GM10266 (cell line): ENCODE data around the gene CEACAM20.
"Not testable (repeated sequence)": the region's sequence is repeated elsewhere in the genome, so short reads cannot be mapped to it uniquely, and the experiment has no call there.

Source experiments
- DNase-seq: peaks from one replicate; pipeline ENCODE4 v3.0.0; 2012; ENCODE audit errors: extremely low spot score
- TF ChIP-seq, protein P1 (sequence below): IDR thresholded peaks from 2 replicates; pipeline ENCODE4 v1.5.1; 2012; ENCODE audit warnings: mild to moderate bottlenecking, low read depth; ENCODE audit not compliant: control insufficient read depth, insufficient read depth; ENCODE audit errors: missing control alignments

CEACAM20 gene

DNA sequence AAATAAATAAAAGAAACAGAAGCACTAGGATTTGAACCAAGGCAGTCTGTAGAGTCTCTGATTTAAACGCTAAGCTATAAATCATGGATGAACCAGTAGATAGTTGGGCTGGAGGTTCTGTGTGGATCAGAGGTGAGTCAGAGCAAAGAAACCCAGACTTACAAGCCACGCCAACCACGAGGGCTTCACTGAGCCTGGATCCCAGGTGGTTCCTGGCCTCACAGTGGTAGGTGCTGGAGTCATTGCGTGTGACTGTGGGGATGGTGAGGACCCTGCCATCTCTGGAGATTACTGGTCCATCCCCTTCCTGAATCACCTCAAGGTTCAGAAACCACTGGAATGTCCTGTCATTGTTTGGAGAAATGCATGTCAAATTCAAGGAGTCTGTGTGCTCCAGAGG is 19.3 kb upstream of the CEACAM20 start:
- DNase-seq, result no peak
- TF ChIP-seq, protein P1, sequence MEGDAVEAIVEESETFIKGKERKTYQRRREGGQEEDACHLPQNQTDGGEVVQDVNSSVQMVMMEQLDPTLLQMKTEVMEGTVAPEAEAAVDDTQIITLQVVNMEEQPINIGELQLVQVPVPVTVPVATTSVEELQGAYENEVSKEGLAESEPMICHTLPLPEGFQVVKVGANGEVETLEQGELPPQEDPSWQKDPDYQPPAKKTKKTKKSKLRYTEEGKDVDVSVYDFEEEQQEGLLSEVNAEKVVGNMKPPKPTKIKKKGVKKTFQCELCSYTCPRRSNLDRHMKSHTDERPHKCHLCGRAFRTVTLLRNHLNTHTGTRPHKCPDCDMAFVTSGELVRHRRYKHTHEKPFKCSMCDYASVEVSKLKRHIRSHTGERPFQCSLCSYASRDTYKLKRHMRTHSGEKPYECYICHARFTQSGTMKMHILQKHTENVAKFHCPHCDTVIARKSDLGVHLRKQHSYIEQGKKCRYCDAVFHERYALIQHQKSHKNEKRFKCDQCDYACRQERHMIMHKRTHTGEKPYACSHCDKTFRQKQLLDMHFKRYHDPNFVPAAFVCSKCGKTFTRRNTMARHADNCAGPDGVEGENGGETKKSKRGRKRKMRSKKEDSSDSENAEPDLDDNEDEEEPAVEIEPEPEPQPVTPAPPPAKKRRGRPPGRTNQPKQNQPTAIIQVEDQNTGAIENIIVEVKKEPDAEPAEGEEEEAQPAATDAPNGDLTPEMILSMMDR, result no peak

DNA sequence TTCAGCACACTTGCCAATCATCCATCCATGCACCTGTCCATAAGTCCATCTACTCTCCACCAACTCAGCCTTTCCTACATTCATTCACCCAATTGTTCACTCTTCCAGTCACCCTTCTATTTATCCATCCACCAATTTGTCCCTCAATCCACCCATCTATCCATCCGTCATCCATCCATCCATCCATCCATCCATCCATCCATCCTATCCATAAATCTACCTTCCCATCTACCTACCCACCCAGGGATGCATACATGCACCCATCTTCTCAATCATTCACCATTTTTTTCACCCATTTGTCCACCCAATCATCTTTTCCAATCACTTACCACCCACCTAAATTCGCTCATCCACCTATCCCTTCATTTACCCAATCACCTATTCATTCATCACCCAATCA is 14.6 kb upstream of the CEACAM20 start:
- TF ChIP-seq, protein P1, result no peak
- DNase-seq, result no peak

DNA sequence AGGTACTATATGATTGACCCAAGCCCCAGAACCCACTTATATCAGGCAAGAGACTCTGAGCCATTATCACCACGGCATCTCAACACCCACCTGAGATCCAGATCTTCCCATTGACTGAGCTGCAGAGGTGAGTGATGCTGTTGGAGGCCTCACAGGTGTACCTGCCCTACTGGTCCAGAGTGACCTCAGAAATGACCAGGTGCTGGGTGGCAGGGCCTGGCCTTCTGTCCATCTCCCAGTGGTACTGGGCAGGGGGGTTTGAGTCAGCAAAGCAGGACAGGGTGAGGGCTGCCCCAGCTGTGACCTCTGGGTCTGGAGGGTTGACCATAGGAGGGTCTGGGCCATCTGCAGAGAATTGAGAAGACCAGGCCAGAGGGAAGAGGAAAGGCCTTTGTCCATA is 13.2 kb upstream of the CEACAM20 start:
- TF ChIP-seq, protein P1, result no peak
- DNase-seq, result no peak

DNA sequence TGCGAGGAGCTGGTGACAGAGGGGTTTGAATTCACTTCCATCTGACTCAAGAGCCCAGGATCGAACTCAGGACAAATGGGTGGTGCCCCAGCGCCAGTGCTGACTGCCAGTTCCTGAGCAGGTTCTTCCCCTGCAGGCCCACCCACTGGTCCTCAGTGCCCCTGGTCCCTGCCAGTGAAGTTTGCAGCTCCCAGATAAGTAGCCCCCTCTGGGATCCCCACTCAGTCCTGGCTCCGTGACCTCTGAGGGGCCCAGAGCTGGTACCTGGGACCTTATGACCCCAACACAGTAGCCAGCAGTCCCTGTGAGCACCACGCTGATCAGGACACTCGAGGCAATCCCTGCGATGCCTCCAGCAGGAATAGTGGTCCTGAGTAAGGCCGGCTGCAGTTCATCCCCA is 11.3 kb upstream of the CEACAM20 start:
- DNase-seq, result no peak
- TF ChIP-seq, protein P1, result no peak

DNA sequence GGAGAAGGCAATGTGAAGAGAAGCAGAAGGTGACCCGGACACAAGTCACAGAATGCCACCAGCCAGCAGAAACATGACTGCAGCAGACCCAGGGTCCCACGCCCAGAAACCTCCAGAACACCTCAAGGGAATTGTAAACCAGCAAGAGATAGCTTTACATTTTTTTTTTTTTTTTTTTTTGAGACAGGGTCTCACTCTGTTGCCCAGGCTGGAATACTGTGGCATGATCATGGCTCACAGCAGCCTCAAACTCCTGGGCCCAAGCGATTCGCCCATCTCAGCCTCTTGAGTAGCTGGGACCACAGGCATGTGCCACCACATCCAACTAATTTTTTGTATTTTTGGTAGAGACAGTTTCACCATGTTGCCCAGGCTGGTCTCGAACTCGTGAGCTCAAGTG is 10.5 kb upstream of the CEACAM20 start:
- TF ChIP-seq, protein P1, result no peak

DNA sequence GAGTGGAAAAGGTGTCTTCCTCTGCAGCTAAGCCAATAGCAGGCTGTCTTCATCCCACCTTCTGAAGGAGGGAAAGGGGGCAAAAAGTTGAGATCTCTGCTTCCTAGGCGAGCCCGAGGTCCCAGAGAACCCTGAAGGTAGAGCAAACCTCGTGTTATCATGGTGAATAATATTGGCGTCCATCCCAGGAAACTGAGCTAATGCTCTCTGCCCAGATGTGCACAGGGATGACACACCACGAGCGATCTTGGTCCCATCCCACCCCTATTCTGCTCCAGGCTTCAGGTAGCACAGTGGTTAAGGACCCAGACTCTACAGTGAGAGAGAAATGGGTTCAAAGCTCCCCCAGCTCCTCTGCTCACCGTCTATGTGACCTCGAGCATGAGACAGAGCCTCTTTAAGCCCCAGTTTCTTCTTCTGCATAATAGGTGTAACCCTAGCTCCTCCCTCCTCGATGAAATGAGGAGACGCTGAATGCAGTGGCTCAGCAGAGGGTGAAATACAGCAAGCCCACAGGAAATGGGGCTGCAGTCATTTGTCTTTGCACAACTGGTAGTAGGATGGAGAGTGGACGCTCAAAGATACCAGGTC is 9.9 kb upstream of the CEACAM20 start:
- DNase-seq, result no peak
- TF ChIP-seq, protein P1, result no peak

More for the DNA sequence above, 10.5 kb upstream of the CEACAM20 start:
- no peak for DNase-seq

DNA sequence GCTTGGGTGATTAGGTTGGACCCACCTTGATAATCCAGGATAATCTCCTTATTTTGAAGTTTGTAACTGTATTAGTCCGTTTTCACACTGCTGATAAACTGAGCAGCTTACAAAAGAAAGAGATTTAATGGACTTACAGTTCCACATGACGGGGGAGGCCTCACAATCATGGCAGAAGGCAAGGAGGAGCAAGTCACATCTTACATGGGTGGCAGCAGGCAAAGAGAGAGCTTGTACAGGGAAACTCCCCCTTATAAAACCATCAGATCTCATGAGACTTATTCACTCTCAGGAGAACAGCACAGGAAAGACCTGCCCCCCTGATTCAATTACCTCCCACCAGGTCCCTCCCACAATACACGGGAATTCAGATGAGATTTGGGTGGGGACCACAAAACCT is 5.9 kb upstream of the CEACAM20 start:
- not testable (repeated sequence) for DNase-seq

DNA sequence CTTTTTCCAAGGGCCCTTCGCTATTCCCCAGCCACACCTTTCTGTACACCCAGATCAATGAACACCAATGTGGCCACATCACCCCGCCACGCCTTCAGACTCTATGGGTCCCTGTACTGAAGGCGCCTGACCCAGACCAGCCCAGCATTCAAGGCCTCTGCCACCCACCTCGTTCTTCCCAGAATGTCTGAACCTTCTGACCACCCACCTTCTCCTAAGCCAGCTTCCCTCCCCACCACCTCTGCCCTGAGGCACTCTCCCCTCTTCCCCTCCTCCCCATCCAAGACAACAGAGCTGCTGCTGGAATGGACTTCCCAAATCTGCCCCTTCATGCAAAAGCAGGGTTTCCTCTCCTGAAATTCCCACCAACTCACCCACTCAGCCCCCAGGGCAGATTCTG is 3.3 kb upstream of the CEACAM20 start:
- TF ChIP-seq, protein P1, result no peak
- DNase-seq, result no peak
